ENCODE results near the gene SYT1. TPM values are rescaled to one million over a fixed set of nuclear protein-coding genes. Genes with fewer than 3 reads are reported as not detected.

SYT1 gene
- total RNA-seq, 1 experiment from 2014 or later, result 15.8 TPM

GRCh38 chr12:79262938-79263337 lies 398.4 kb downstream of the SYT1 start:
- Histone ChIP-seq H3K9me3 (ENCODE audit: control insufficient read depth, low read depth, low read length) (no peaks in the 10 kb centered on the region), H4K20me1 (ENCODE audit: control insufficient read depth, insufficient read depth, insufficient read length) (no peaks in the 10 kb centered on the region), H2AFZ (ENCODE audit: low read length) (no peak overlapping the region), H2BK15ac (ENCODE audit: low read depth, low read length) (no peak overlapping the region), H3K18ac (ENCODE audit: insufficient read length, low read depth, low read length) (no peak overlapping the region), H4K8ac (replicated peaks; ENCODE audit: insufficient read length, low read depth, low read length) (no peak overlapping the region), H2BK12ac (ENCODE audit: insufficient read length, low read depth, low read length) (no peak overlapping the region), H3K4ac (ENCODE audit: low read depth, low read length) (no peak overlapping the region), H3K4me2 (ENCODE audit: insufficient read depth, insufficient read length, low read length) (no peak overlapping the region), H3K27ac (ENCODE audit: insufficient read length, low read depth, low read length) (no peak overlapping the region), H3K23ac (ENCODE audit: insufficient read length, low read depth, low read length) (no peak overlapping the region), H2BK120ac (ENCODE audit: low read depth, low read length, poor library complexity, severe bottlenecking) (no peak overlapping the region), H3K4me1 (ENCODE audit: insufficient read depth, low read length) (no peaks in the 10 kb centered on the region), H3K27me3 (ENCODE audit: insufficient read depth, low read length) (no peaks in the 10 kb centered on the region; the same call in 1 of the 2 replicates), H3K79me2 (ENCODE audit: insufficient read depth, low read length) (no peaks in the 10 kb centered on the region), H2AK5ac (ENCODE audit: insufficient read length, low read length) (no peak overlapping the region), H3K23me2 (ENCODE audit: insufficient read length, low read depth, low read length, poor library complexity, severe bottlenecking) (no peaks in the 10 kb centered on the region), H3K56ac (ENCODE audit: insufficient read length, low read depth, low read length) (no peak overlapping the region), H2BK20ac (ENCODE audit: low read depth, low read length, poor library complexity, severe bottlenecking) (no peak overlapping the region), H2BK5ac (ENCODE audit: insufficient read length, low read length) (no peak overlapping the region), H3K14ac (ENCODE audit: insufficient read depth, low read length) (no peak overlapping the region), H3T11ph (ENCODE audit: low read length) (no peak overlapping the region), H4K5ac (ENCODE audit: insufficient read length, low read depth, low read length) (no peak overlapping the region), H3K79me1 (ENCODE audit: insufficient read depth, low read depth, low read length, poor library complexity, severe bottlenecking) (no peaks in the 10 kb centered on the region), H3K9ac (ENCODE audit: extremely low read depth, insufficient read length, low read length) (no peak overlapping the region), H4K91ac (ENCODE audit: insufficient read length, low read depth, low read length) (no peak overlapping the region)
- no peaks in the 10 kb centered on the region for H3K36me3 Mint-ChIP-seq (ENCODE audit: insufficient read depth in 1 of 3, low read depth in 3 of 3)
- H3K4me3 Mint-ChIP-seq, result no peak overlapping the region
- DNase-seq, result no peak
- no peaks in the 10 kb centered on the region for H3K27me3 Mint-ChIP-seq (ENCODE audit: low read depth)
- WGBS (ENCODE audit: extremely low coverage, insufficient read length, low lambda C conversion rate), result no CpG with 5 or more reads among the region's 3 CpGs
- no peaks in the 10 kb centered on the region for H3K9me3 Mint-ChIP-seq
- no peak for TF ChIP-seq CTCF (conservative IDR thresholded peaks at IDR 0.05)
- H3K4me1 Mint-ChIP-seq, result peaks cover 0 to 5% of the 10 kb centered on the region in 2 experiments; a peak in 1 of 4 replicates
- H3K27ac Mint-ChIP-seq, result no peak overlapping the region

All from H9 (cell line).